ENCODE data around the gene PCDHB14.
A peak's percentile ranks its signal among the peaks of the same experiment; 100 is the strongest.
"Not testable (repeated sequence)": the region's sequence is repeated elsewhere in the genome, so short reads cannot be mapped to it uniquely, and the experiment has no call there.

Gene PCDHB14

DNA sequence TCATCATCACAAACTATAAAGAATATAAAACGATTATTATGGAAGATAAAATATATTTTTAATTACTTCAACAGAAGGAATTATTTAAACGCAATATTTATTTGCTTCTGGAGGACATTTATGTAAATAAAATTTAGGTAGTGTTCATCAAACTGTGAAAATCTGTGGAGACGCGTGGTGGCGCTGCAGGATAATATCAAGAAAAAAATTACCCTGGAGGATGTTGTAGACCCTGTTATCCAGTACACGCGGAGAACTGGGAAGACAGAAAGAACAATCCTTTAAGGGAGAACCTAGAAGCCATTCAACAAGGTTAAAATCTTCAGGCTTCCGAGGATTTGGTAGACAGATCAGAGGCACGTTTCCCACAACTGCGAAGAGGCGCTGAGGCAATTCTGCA lies 14.7 kb upstream of the PCDHB14 start, which contains the start of gene PCDHB12:
TSS of gene PCDHB12 (plus strand) at position 242 of the 400 bp plus-strand sequence. CDS start 189 bp downstream, outside the sequence.
- no peak for DNase-seq (ENCODE audit: low read depth)
- H3K4me3 ChIP-seq (ENCODE audit: control insufficient read depth, low read depth, low read length) = no peak within 1 kb of the TSS; the same call in 1 of the 2 replicates
- TF ChIP-seq, protein P1, sequence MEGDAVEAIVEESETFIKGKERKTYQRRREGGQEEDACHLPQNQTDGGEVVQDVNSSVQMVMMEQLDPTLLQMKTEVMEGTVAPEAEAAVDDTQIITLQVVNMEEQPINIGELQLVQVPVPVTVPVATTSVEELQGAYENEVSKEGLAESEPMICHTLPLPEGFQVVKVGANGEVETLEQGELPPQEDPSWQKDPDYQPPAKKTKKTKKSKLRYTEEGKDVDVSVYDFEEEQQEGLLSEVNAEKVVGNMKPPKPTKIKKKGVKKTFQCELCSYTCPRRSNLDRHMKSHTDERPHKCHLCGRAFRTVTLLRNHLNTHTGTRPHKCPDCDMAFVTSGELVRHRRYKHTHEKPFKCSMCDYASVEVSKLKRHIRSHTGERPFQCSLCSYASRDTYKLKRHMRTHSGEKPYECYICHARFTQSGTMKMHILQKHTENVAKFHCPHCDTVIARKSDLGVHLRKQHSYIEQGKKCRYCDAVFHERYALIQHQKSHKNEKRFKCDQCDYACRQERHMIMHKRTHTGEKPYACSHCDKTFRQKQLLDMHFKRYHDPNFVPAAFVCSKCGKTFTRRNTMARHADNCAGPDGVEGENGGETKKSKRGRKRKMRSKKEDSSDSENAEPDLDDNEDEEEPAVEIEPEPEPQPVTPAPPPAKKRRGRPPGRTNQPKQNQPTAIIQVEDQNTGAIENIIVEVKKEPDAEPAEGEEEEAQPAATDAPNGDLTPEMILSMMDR (IDR thresholded peaks at IDR 0.05; ENCODE audit: control insufficient read depth, insufficient read depth, low read depth, low read length, missing control alignments) = peak; percentile 36

DNA sequence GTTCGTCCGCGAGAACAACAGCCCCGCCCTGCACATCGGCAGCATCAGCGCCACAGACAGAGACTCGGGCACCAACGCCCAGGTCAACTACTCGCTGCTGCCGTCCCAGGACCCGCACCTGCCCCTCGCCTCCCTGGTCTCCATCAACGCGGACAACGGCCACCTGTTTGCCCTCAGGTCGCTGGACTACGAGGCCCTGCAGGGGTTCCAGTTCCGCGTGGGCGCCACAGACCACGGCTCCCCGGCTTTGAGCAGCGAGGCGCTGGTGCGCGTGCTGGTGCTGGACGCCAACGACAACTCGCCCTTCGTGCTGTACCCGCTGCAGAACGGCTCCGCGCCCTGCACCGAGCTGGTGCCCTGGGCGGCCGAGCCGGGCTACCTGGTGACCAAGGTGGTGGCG lies 12.9 kb upstream of the PCDHB14 start:
- not testable (repeated sequence) for DNase-seq (ENCODE audit: low read depth); H3K4me3 ChIP-seq (ENCODE audit: control insufficient read depth, low read depth, low read length)

DNA sequence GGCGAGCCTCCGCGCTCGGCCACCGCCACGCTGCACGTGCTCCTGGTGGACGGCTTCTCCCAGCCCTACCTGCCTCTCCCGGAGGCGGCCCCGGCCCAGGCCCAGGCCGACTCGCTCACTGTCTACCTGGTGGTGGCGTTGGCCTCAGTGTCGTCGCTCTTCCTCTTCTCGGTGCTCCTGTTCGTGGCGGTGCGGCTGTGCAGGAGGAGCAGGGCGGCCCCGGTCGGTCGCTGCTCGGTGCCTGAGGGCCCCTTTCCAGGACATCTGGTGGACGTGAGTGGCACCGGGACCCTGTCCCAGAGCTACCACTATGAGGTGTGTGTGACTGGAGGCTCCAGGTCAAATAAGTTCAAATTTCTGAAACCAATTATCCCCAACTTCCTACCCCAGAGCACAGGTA lies 12.3 kb upstream of the PCDHB14 start:
- not testable (repeated sequence) for H3K4me3 ChIP-seq (ENCODE audit: control insufficient read depth, low read depth, low read length); DNase-seq (ENCODE audit: low read depth)

DNA sequence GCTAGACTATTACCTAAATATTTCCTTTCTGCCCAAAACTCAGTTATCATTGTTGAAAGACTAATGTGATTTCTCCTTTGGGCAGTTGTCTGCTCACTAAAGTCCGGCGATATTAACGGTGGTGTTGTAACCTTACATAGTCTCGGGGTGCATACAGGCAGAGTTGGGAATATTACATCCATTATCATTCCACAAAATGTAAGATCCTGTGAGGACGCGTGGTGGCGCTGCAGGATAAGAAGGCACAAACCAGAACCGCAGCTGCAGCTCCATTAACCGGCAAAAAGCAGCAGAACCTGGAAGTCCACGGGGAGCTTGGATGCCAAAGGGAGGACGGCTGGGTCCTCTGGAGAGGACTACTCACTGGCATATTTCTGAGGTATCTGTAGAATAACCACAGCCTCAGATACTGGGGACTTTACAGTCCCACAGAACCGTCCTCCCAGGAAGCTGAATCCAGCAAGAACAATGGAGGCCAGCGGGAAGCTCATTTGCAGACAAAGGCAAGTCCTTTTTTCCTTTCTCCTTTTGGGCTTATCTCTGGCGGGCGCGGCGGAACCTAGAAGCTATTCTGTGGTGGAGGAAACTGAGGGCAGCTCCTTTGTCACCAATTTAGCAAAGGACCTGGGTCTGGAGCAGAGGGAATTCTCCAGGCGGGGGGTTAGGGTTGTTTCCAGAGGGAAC lies 9.3 kb upstream of the PCDHB14 start, which contains the start of gene PCDHB13:
TSS of gene PCDHB13 (plus strand) at position 264 of the 684 bp plus-strand sequence. CDS start at position 469, 205 bp downstream.
- TF ChIP-seq, protein P1 (IDR thresholded peaks at IDR 0.05; ENCODE audit: control insufficient read depth, insufficient read depth, low read depth, low read length, missing control alignments) = peak; percentile 41
- H3K4me3 ChIP-seq (ENCODE audit: control insufficient read depth, low read depth, low read length) = peak within 1 kb of the TSS; percentile 5
- DNase-seq (ENCODE audit: low read depth) = not testable (repeated sequence)

DNA sequence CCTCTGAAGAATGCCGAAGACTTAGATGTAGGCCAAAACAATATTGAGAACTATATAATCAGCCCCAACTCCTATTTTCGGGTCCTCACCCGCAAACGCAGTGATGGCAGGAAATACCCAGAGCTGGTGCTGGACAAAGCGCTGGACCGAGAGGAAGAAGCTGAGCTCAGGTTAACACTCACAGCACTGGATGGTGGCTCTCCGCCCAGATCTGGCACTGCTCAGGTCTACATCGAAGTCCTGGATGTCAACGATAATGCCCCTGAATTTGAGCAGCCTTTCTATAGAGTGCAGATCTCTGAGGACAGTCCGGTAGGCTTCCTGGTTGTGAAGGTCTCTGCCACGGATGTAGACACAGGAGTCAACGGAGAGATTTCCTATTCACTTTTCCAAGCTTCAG lies 8.6 kb upstream of the PCDHB14 start:
- not testable (repeated sequence) for DNase-seq (ENCODE audit: low read depth); H3K4me3 ChIP-seq (ENCODE audit: control insufficient read depth, low read depth, low read length)

DNA sequence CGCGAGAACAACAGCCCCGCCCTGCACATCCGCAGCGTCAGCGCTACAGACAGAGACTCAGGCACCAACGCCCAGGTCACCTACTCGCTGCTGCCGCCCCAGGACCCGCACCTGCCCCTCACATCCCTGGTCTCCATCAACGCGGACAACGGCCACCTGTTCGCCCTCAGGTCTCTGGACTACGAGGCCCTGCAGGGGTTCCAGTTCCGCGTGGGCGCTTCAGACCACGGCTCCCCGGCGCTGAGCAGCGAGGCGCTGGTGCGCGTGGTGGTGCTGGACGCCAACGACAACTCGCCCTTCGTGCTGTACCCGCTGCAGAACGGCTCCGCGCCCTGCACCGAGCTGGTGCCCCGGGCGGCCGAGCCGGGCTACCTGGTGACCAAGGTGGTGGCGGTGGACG lies 7.6 kb upstream of the PCDHB14 start:
- not testable (repeated sequence) for H3K4me3 ChIP-seq (ENCODE audit: control insufficient read depth, low read depth, low read length); DNase-seq (ENCODE audit: low read depth)

DNA sequence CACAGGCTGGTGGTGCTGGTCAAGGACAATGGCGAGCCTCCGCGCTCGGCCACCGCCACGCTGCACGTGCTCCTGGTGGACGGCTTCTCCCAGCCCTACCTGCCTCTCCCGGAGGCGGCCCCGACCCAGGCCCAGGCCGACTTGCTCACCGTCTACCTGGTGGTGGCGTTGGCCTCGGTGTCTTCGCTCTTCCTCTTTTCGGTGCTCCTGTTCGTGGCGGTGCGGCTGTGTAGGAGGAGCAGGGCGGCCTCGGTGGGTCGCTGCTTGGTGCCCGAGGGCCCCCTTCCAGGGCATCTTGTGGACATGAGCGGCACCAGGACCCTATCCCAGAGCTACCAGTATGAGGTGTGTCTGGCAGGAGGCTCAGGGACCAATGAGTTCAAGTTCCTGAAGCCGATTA lies 7.1 kb upstream of the PCDHB14 start:
- not testable (repeated sequence) for DNase-seq (ENCODE audit: low read depth); H3K4me3 ChIP-seq (ENCODE audit: control insufficient read depth, low read depth, low read length)

DNA sequence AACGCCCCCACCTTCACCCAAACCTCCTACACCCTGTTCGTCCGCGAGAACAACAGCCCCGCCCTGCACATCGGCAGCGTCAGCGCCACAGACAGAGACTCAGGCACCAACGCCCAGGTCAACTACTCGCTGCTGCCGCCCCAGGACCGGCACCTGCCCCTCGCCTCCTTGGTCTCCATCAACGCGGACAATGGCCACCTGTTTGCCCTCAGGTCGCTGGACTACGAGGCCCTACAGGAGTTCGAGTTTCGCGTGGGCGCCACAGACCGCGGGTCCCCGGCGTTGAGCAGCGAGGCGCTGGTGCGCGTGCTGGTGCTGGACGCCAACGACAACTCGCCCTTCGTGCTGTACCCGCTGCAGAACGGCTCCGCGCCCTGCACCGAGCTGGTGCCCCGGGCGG lies 1.7 kb downstream of the PCDHB14 start:
- not testable (repeated sequence) for DNase-seq (ENCODE audit: low read depth)

DNA sequence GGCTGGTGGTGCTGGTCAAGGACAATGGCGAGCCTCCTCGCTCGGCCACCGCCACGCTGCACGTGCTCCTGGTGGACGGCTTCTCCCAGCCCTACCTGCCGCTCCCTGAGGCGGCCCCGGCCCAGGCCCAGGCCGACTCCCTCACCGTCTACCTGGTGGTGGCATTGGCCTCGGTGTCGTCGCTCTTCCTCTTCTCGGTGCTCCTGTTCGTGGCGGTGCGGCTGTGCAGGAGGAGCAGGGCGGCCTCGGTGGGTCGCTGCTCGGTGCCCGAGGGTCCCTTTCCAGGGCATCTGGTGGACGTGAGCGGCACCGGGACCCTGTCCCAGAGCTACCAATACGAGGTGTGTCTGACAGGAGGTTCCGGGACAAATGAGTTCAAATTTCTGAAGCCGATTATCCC lies 2.3 kb downstream of the PCDHB14 start:
- DNase-seq (ENCODE audit: low read depth); H3K4me3 ChIP-seq (ENCODE audit: control insufficient read depth, low read depth, low read length): not testable (repeated sequence)

More for the DNA sequence above, 1.7 kb downstream of the PCDHB14 start:
- not testable (repeated sequence) for H3K4me3 ChIP-seq (ENCODE audit: control insufficient read depth, low read depth, low read length)

DNA sequence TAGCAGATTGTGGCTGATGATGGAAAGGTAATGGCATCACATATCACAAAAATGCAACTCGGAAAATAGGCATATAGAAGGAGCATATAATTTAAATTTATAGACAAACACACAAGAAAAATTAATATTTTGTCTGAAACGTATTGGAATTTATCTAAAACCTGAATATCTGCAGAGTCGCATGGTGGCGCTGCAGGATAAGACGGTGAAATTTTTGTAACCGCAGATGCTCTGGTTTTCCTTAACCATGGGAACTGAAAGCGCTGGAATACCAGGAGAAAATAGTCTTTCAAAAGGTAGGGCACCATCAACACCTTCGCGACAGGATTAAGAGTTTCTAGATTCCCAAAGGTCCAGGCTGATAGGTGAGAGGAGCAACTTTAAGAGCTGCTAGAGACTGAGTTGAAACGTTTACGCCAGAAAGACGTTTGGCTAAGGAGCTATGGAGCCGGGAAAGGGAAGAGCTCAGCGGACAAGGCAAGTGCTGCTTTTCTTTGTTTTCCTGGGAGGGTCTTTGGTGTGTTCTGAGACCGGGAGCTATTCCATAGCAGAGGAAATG lies 11.0 kb downstream of the PCDHB14 start:
- H3K4me3 ChIP-seq (ENCODE audit: control insufficient read depth, low read depth, low read length) = peak overlapping the region; percentile 33
- TF ChIP-seq, protein P1 (IDR thresholded peaks at IDR 0.05; ENCODE audit: control insufficient read depth, insufficient read depth, low read depth, low read length, missing control alignments) = peak; percentile 50
- DNase-seq (ENCODE audit: low read depth) = no peak

DNA sequence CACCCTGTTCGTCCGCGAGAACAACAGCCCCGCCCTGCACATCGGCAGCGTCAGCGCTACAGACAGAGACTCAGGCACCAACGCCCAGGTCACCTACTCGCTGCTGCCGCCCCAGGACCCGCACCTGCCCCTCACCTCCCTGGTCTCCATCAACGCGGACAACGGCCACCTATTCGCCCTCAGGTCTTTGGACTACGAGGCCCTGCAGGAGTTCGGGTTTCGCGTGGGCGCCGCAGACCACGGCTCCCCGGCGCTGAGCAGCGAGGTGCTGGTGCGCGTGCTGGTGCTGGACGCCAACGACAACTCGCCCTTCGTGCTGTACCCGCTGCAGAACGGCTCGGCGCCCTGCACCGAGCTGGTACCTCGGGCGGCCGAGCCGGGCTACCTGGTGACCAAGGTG lies 12.8 kb downstream of the PCDHB14 start:
- DNase-seq (ENCODE audit: low read depth); H3K4me3 ChIP-seq (ENCODE audit: control insufficient read depth, low read depth, low read length): not testable (repeated sequence)
